ENCODE measurements around the gene NEGR1.

- TF ChIP-seq CTCF (IDR thresholded peaks at IDR 0.05), result no peak
- TF ChIP-seq POLR2A (IDR thresholded peaks at IDR 0.05), result no peak
Observed at GRCh38 chr1:72253132-72253531, 29.2 kb downstream of the NEGR1 start.

Measured in gastroesophageal sphincter (tissue), 3 donors.